GM12873 (cell line): ENCODE measurements around the gene LGALS12.

ENCODE experiments used
- CTCF ChIP-seq: IDR thresholded peaks from 2 replicates; pipeline ENCODE4 v1.5.1; 2012; ENCODE audit warnings: low read depth, mild to moderate bottlenecking, moderate library complexity, low read length, control low read depth; ENCODE audit not compliant: insufficient read depth; ENCODE audit errors: missing control alignments

Gene LGALS12

GRCh38 chr11:63551091-63551888 is 45.4 kb downstream of the LGALS12 start:
- no peak for TF ChIP-seq CTCF

GRCh38 chr11:63551889-63552266 is 46.0 kb downstream of the LGALS12 start:
- no peak for TF ChIP-seq CTCF

GRCh38 chr11:63552921-63553320 is 47.0 kb downstream of the LGALS12 start:
- no peak for TF ChIP-seq CTCF

- TF ChIP-seq CTCF: no peak
Observed at GRCh38 chr11:63553759-63554158, 47.9 kb downstream of the LGALS12 start.

GRCh38 chr11:63554877-63555223 is 49.0 kb downstream of the LGALS12 start:
- no peak for TF ChIP-seq CTCF

- TF ChIP-seq CTCF: no peak
Observed at GRCh38 chr11:63556404-63557013, 50.6 kb downstream of the LGALS12 start.

- TF ChIP-seq CTCF: no peak
Observed at GRCh38 chr11:63557570-63557969, 51.7 kb downstream of the LGALS12 start.
